Ascending aorta (tissue), 2 donors: ENCODE data around the gene GPC5. TPM values are rescaled to one million over a fixed set of nuclear protein-coding genes. Genes with fewer than 3 reads are reported as not detected.
"Not testable (repeated sequence)": the region's sequence is repeated elsewhere in the genome, so short reads cannot be mapped to it uniquely, and the experiment has no call there.

Experiments used
- DNase-seq, 2 donors: peaks; one replicate each; pipeline ENCODE4 v3.0.0-alpha.2; 2019; ENCODE audit warnings: low spot score in 2 of 2
- H3K27ac ChIP-seq, 2 donors: fragments of 200-600 bp; sonication (generic); one replicate each; pipeline ENCODE4 v1.5.1; 2016 to 2017; ENCODE audit warnings: mild to moderate bottlenecking in 1 of 2
- H3K27me3 ChIP-seq: fragments of 200-600 bp; sonication (generic); one replicate; pipeline ENCODE4 v1.5.1; 2017
- H3K36me3 ChIP-seq, 2 donors: fragments of 200-600 bp; sonication (generic); one replicate each; pipeline ENCODE4 v1.5.1; 2016
- H3K4me1 ChIP-seq, 2 donors: fragments of 200-600 bp; sonication (generic); one replicate each; pipeline ENCODE4 v1.5.1; 2016 to 2017; ENCODE audit warnings: mild to moderate bottlenecking in 1 of 2
- H3K4me3 ChIP-seq, 2 donors: fragments of 200-600 bp; sonication (generic); one replicate each; pipeline ENCODE4 v1.5.1; 2016 to 2017; ENCODE audit warnings: mild to moderate bottlenecking in 1 of 2
- H3K9me3 ChIP-seq, 2 donors: fragments of 200-600 bp; sonication (generic); one replicate each; pipeline ENCODE4 v1.5.1; 2016
- intact Hi-C: fragments of 100-400 bp; cut with DNase I; formaldehyde crosslinking; loops from one replicate; pipeline ENCODE4 v1.15.1; 2023
- total RNA-seq: library from RNA; depleted of rRNA; stranded (reverse); fragments of >200 nt; gene quantifications from one replicate; pipeline ENCODE4 v1.1.0, GENCODE V29; 2016
- TF ChIP-seq, protein P1 (sequence below), 3 experiments: fragments of 200-600 bp in 2 of 3; fragments of 450-650 bp in 1 of 3; sonication (generic) in 2 of 3; IDR thresholded peaks; one replicate each; pipeline ENCODE4 v1.5.1; 2016 to 2019; ENCODE audit warnings: antibody characterized with exemption in 3 of 3, mild to moderate bottlenecking in 1 of 3, moderate library complexity in 1 of 3

The GPC5 gene
- total RNA-seq, 1 donor from 2014 or later = not detected

DNA sequence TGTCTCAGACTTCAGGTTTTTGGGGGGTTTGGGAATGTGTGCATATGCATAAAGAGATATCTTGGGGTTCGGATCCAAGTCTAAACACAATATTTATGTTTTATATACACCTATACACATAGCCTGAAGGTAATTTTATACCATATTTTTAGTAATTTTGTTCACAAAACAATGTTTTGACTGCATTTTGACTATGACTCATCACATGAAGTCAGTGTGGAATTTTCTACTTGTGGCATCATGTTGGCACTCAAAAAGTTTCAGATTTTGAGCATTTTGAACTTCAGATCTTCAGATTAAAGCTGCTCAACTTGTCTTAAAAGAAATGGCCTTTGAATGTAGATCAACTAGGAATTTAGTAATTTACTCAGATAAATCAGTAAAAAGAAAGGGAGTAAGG is 1115.3 kb downstream of the GPC5 start:
- TF ChIP-seq, protein P1, sequence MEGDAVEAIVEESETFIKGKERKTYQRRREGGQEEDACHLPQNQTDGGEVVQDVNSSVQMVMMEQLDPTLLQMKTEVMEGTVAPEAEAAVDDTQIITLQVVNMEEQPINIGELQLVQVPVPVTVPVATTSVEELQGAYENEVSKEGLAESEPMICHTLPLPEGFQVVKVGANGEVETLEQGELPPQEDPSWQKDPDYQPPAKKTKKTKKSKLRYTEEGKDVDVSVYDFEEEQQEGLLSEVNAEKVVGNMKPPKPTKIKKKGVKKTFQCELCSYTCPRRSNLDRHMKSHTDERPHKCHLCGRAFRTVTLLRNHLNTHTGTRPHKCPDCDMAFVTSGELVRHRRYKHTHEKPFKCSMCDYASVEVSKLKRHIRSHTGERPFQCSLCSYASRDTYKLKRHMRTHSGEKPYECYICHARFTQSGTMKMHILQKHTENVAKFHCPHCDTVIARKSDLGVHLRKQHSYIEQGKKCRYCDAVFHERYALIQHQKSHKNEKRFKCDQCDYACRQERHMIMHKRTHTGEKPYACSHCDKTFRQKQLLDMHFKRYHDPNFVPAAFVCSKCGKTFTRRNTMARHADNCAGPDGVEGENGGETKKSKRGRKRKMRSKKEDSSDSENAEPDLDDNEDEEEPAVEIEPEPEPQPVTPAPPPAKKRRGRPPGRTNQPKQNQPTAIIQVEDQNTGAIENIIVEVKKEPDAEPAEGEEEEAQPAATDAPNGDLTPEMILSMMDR (IDR thresholded peaks at IDR 0.05) = no peak
- Histone ChIP-seq H3K36me3 (no peaks in the 10 kb centered on the region), H3K9me3 (no peaks in the 10 kb centered on the region), H3K4me1 (no peaks in the 10 kb centered on the region), H3K4me3 (no peak overlapping the region), H3K27ac (no peak overlapping the region), H3K27me3 (no peaks in the 10 kb centered on the region)
- intact Hi-C loops = no loop called here
- no peak for DNase-seq

DNA sequence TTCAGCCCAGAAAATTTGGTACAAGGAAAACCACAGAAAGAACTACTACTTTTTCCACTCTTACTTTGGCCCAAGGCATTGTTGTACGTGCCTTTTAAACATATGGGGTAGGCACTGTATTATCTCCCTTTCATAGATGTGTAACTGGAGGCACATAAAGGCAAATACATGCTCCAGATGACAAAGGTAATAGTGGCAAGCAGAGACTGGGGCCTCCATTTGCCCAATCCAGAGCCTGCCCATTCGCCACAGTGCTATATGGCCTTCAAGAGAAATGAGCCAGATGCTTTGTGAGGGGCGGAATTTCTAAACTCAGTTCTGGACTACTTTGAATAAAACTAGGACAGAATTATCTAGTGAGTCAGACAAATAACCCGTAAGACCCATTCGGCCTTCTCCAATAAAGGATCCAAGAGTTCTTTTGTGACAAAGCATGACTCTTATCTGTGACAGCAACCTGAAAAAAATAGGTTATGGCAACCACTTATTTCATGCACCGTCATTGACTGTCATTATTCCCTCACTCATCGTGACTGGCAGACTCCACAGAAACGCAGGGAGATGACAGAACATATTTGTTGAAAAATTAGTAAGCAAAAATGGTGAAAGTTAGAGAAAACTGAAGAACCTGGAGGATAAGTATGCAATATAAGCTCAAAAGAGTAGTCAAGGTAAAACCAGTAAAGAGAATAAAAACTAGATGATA is 1116.2 kb downstream of the GPC5 start:
- H3K4me3 ChIP-seq = no peak overlapping the region
- no peaks in the 10 kb centered on the region for H3K36me3 ChIP-seq
- no peaks in the 10 kb centered on the region for H3K4me1 ChIP-seq
- TF ChIP-seq, protein P1 (IDR thresholded peaks at IDR 0.05) = no peak
- no peaks in the 10 kb centered on the region for H3K9me3 ChIP-seq
- no peak overlapping the region for H3K27ac ChIP-seq
- H3K27me3 ChIP-seq = no peaks in the 10 kb centered on the region
- no peak for DNase-seq
- intact Hi-C loops = no loop called here

DNA sequence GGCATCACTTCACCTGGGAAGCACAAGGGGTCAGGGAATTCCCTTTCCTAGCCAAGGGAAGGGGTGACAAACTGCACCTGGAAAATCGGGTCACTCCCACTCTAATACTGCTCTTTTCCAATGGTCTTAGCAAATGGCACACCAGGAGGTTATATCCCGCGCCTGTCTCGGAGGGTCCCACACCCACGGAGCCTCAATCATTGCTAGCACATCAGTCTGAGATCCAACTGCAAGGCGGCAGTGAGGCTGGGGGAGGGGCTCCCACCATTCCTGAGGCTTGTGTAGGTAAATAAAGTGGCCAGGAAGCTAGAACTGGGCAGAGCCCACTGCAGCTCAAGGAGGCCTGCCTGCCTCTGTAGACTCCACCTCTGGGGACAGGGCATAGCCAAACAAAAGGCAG is 1118.5 kb downstream of the GPC5 start:
- H3K27me3 ChIP-seq, intact Hi-C loops, H3K9me3 ChIP-seq, H3K36me3 ChIP-seq, H3K27ac ChIP-seq, H3K4me3 ChIP-seq, DNase-seq, H3K4me1 ChIP-seq: not testable (repeated sequence)

DNA sequence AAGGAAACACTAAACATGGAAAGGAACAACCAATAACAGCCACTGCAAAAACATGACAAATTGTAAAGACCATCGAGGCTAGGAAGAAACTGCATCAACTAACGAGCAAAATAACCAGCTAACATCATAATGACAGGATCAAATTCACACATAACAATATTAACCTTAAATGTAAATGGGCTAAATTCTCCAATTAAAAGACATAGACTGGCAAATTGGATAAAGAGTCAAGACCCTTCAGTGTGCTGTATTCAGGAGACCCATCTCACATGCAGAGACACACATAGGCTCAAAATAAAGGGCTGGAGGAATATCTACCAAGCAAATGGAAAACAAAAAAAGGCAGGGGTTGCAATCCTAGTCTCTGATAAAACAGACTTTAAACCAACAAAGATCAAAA is 1120.2 kb downstream of the GPC5 start:
- H3K4me3 ChIP-seq, H3K27me3 ChIP-seq, DNase-seq, intact Hi-C loops, H3K9me3 ChIP-seq, H3K4me1 ChIP-seq, H3K36me3 ChIP-seq, H3K27ac ChIP-seq: not testable (repeated sequence)

DNA sequence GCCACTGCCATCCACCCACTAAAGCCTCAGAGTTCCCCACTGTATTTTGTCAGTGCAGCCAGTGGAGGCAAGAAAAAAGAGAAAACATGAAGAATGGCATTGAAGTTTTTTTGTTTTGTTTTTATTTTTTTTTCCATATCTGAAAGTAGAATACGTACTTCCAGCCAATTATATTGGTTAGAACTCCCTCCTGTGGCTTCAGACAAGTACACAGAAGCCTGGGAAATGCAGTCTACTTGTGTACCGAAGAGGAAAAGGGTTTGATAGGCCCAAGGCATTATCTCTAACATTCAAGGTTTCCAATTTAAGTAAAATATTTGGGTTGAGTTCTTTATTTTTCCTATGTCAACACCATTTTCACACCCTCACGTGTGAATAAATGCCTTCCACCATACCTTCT is 1131.9 kb downstream of the GPC5 start:
- no peaks in the 10 kb centered on the region for H3K36me3 ChIP-seq
- H3K9me3 ChIP-seq = no peaks in the 10 kb centered on the region
- H3K27me3 ChIP-seq = no peaks in the 10 kb centered on the region
- no peak for DNase-seq
- no peak overlapping the region for H3K27ac ChIP-seq
- H3K4me1 ChIP-seq = no peaks in the 10 kb centered on the region
- H3K4me3 ChIP-seq = no peak overlapping the region
- intact Hi-C loops = no loop called here
- TF ChIP-seq, protein P1 (IDR thresholded peaks at IDR 0.05) = no peak

DNA sequence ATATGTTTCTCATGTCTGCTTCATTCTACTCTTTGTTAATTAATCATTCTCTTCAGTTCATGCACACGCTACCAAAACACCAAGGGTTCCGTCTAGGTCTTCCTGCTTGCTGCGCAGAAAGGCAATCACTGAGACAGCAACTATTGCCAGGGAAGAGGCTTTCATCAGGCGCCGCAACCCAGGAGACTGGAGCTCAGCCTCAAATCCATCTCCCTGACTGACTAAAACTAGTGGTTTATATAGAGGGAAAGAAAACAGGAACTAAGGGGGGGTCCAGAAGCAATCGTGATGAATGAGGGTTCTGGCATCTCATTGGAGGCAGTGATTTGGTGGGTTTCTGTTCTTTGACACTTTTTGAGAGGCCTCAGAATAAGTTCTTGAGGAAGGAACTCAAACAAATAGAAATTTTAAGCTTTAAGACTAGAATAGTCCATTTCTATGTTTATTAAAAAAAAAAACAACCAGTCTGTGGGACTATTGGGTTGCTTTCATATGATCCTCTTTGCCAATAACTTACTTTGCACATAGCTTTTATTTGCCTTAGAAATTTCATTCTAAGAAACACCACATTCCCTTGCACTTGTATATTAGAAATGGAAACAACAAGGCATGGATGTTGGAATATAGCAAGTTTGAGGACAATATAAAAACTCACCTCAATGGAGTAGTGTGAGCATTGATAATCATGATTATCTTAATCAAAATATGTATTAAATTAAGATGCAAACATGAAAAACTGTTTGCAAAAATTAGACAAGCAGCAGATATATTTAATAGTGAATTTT is 1137.0 kb downstream of the GPC5 start:
- Histone ChIP-seq H3K4me1 (no peaks in the 10 kb centered on the region), H3K27ac (no peak overlapping the region), H3K4me3 (no peak overlapping the region), H3K36me3 (no peaks in the 10 kb centered on the region), H3K27me3 (no peaks in the 10 kb centered on the region), H3K9me3 (no peaks in the 10 kb centered on the region)
- no peak for DNase-seq
- intact Hi-C loops = no loop called here
- TF ChIP-seq, protein P1 (IDR thresholded peaks at IDR 0.05) = no peak
